H9 (cell line): ENCODE data around the gene NECAB3. TPM values are rescaled to one million over a fixed set of nuclear protein-coding genes. Genes with fewer than 3 reads are reported as not detected.

ENCODE experiments used
- DNase-seq: peaks from one replicate; pipeline ENCODE4 v3.0.0-alpha.2; 2017
- H2AFZ ChIP-seq: one replicate; pipeline ENCODE4 v1.6.1; 2013; ENCODE audit warnings: mild to moderate bottlenecking, low read length, control low read depth, moderate library complexity
- H2AK5ac ChIP-seq: 2 replicates; pipeline ENCODE4 v1.6.1; 2013; ENCODE audit warnings: low read length, control low read depth, mixed read lengths; ENCODE audit not compliant: insufficient read length
- H2BK120ac ChIP-seq: one replicate; pipeline ENCODE4 v1.6.1; 2013; ENCODE audit warnings: low read depth, mild to moderate bottlenecking, low read length, control low read depth, inconsistent platforms; ENCODE audit not compliant: poor library complexity, severe bottlenecking
- H2BK12ac ChIP-seq: 2 replicates; pipeline ENCODE4 v1.6.1; 2013; ENCODE audit warnings: low read length, control low read depth, mixed read lengths, low read depth; ENCODE audit not compliant: insufficient read length
- H2BK15ac ChIP-seq: 2 replicates; pipeline ENCODE4 v1.6.1; 2013; ENCODE audit warnings: low read depth, low read length, control low read depth
- H2BK20ac ChIP-seq: one replicate; pipeline ENCODE4 v1.6.1; 2013; ENCODE audit warnings: low read depth, mild to moderate bottlenecking, low read length, control low read depth, inconsistent platforms; ENCODE audit not compliant: poor library complexity, severe bottlenecking
- H2BK5ac ChIP-seq: 2 replicates; pipeline ENCODE4 v1.6.1; 2013; ENCODE audit warnings: low read length, control low read depth, mixed read lengths; ENCODE audit not compliant: insufficient read length
- H3K14ac ChIP-seq: 2 replicates; pipeline ENCODE4 v1.6.1; 2013; ENCODE audit warnings: low read length, control low read depth; ENCODE audit not compliant: insufficient read depth
- H3K18ac ChIP-seq: 2 replicates; pipeline ENCODE4 v1.6.1; 2013; ENCODE audit warnings: low read depth, mild to moderate bottlenecking, mixed read lengths, low read length, control low read depth; ENCODE audit not compliant: insufficient read length
- H3K23ac ChIP-seq: 2 replicates; pipeline ENCODE4 v1.6.1; 2013; ENCODE audit warnings: low read length, control low read depth, mixed read lengths, low read depth; ENCODE audit not compliant: insufficient read length
- H3K23me2 ChIP-seq: 2 replicates; pipeline ENCODE4 v1.6.1; 2013; ENCODE audit warnings: low read depth, mild to moderate bottlenecking, mixed read lengths, low read length, control low read depth; ENCODE audit not compliant: insufficient read length, poor library complexity, severe bottlenecking
- H3K27ac ChIP-seq: 2 replicates; pipeline ENCODE4 v1.5.1; 2013; ENCODE audit warnings: low read length, control low read depth, mixed read lengths, low read depth; ENCODE audit not compliant: insufficient read length
- H3K27me3 ChIP-seq: 2 replicates; pipeline ENCODE4 v1.6.1; 2013; ENCODE audit warnings: low read length, control low read depth, inconsistent platforms; ENCODE audit not compliant: insufficient read depth
- H3K4ac ChIP-seq: 2 replicates; pipeline ENCODE4 v1.6.1; 2013; ENCODE audit warnings: low read depth, mild to moderate bottlenecking, control low read depth, inconsistent platforms, low read length, moderate library complexity
- H3K4me1 ChIP-seq: 2 replicates; pipeline ENCODE4 v1.6.1; 2013; ENCODE audit warnings: low read length, control low read depth, inconsistent platforms; ENCODE audit not compliant: insufficient read depth
- H3K4me2 ChIP-seq: 2 replicates; pipeline ENCODE4 v1.6.1; 2013; ENCODE audit warnings: low read length, control low read depth, mixed read lengths; ENCODE audit not compliant: insufficient read length, insufficient read depth
- H3K56ac ChIP-seq: 2 replicates; pipeline ENCODE4 v1.6.1; 2013; ENCODE audit warnings: low read depth, mild to moderate bottlenecking, mixed read lengths, low read length, control low read depth; ENCODE audit not compliant: insufficient read length
- H3K79me1 ChIP-seq: 2 replicates; pipeline ENCODE4 v1.6.1; 2013; ENCODE audit warnings: low read depth, mild to moderate bottlenecking, moderate library complexity, low read length, control low read depth, inconsistent platforms; ENCODE audit not compliant: insufficient read depth, poor library complexity, severe bottlenecking
- H3K79me2 ChIP-seq: 2 replicates; pipeline ENCODE4 v1.6.1; 2013; ENCODE audit warnings: low read length, control low read depth, inconsistent platforms; ENCODE audit not compliant: insufficient read depth
- H3K9ac ChIP-seq: 2 replicates; pipeline ENCODE4 v1.6.1; 2013; ENCODE audit warnings: low read length, control low read depth, mixed read lengths; ENCODE audit not compliant: insufficient read length; ENCODE audit errors: extremely low read depth
- H3K9me3 ChIP-seq: one replicate; pipeline ENCODE4 v1.6.1; 2013; ENCODE audit warnings: low read depth, low read length, inconsistent platforms; ENCODE audit not compliant: control insufficient read depth
- H3T11ph ChIP-seq: one replicate; pipeline ENCODE4 v1.6.1; 2013; ENCODE audit warnings: mild to moderate bottlenecking, low read length, control low read depth, inconsistent platforms
- H4K20me1 ChIP-seq: one replicate; pipeline ENCODE4 v1.6.1; 2013; ENCODE audit not compliant: control insufficient read depth, insufficient read length, insufficient read depth
- H4K5ac ChIP-seq: 2 replicates; pipeline ENCODE4 v1.6.1; 2013; ENCODE audit warnings: low read depth, mild to moderate bottlenecking, mixed read lengths, low read length, control low read depth; ENCODE audit not compliant: insufficient read length
- H4K8ac ChIP-seq: replicated peaks from 2 replicates; pipeline ENCODE4 v1.6.1; 2013; ENCODE audit warnings: low read length, control low read depth, mixed read lengths, low read depth; ENCODE audit not compliant: insufficient read length
- H4K91ac ChIP-seq: 2 replicates; pipeline ENCODE4 v1.6.1; 2013; ENCODE audit warnings: low read depth, mild to moderate bottlenecking, moderate library complexity, mixed read lengths, low read length, control low read depth; ENCODE audit not compliant: insufficient read length
- H3K27ac Mint-ChIP-seq, 3 experiments: 2 replicates in 2 of 3; 3 replicates in 1 of 3; pipeline ENCODE4 v1.8.0; 2020 to 2021; ENCODE audit warnings: mixed read lengths in 3 of 3, mild to moderate bottlenecking in 1 of 3, moderate library complexity in 1 of 3
- H3K27me3 Mint-ChIP-seq: 2 replicates; pipeline ENCODE4 v1.8.0; 2021; ENCODE audit warnings: low read depth, mild to moderate bottlenecking, moderate library complexity, mixed read lengths
- H3K36me3 Mint-ChIP-seq, 3 experiments: 2 replicates in 2 of 3; 3 replicates in 1 of 3; pipeline ENCODE4 v1.8.0; 2020 to 2021; ENCODE audit warnings: low read depth in 3 of 3, mixed read lengths in 3 of 3; ENCODE audit not compliant: insufficient read depth in 1 of 3
- H3K4me1 Mint-ChIP-seq, 2 experiments: 2 replicates each; pipeline ENCODE4 v1.8.0; 2020; ENCODE audit warnings: mixed read lengths in 2 of 2
- H3K4me3 Mint-ChIP-seq, 2 experiments: 2 replicates in 1 of 2; 3 replicates in 1 of 2; pipeline ENCODE4 v1.8.0; 2020 to 2021; ENCODE audit warnings: mild to moderate bottlenecking in 2 of 2, mixed read lengths in 2 of 2, moderate library complexity in 1 of 2
- H3K9me3 Mint-ChIP-seq, 2 experiments: 2 replicates in 1 of 2; 3 replicates in 1 of 2; pipeline ENCODE4 v1.8.0; 2020; ENCODE audit warnings: mild to moderate bottlenecking in 2 of 2, mixed read lengths in 2 of 2, moderate library complexity in 1 of 2
- WGBS: extraction: QIAGEN DNeasy Blood & Tissue Kit; methylation state at CpG from one replicate; pipeline ENCODE4 v1.1.7; 2013; ENCODE audit warnings: missing lambda C conversion rate, low lambda C conversion rate, mixed read lengths; ENCODE audit not compliant: insufficient read length; ENCODE audit errors: extremely low coverage; 5-methylcytosine and 5-hydroxymethylcytosine counted together
- total RNA-seq: library from RNA; stranded (reverse); gene quantifications from 2 replicates; pipeline ENCODE4 v1.2.1, GENCODE V29; 2021
- TF ChIP-seq, protein P1 (sequence below): fragments of 200-600 bp; sonication (generic); conservative IDR thresholded peaks from 3 replicates; pipeline ENCODE4 v1.8.0; 2021; ENCODE audit warnings: antibody characterized with exemption, mild to moderate bottlenecking

The NECAB3 gene
- total RNA-seq, 1 experiment from 2014 or later, result 57.7 TPM

DNA sequence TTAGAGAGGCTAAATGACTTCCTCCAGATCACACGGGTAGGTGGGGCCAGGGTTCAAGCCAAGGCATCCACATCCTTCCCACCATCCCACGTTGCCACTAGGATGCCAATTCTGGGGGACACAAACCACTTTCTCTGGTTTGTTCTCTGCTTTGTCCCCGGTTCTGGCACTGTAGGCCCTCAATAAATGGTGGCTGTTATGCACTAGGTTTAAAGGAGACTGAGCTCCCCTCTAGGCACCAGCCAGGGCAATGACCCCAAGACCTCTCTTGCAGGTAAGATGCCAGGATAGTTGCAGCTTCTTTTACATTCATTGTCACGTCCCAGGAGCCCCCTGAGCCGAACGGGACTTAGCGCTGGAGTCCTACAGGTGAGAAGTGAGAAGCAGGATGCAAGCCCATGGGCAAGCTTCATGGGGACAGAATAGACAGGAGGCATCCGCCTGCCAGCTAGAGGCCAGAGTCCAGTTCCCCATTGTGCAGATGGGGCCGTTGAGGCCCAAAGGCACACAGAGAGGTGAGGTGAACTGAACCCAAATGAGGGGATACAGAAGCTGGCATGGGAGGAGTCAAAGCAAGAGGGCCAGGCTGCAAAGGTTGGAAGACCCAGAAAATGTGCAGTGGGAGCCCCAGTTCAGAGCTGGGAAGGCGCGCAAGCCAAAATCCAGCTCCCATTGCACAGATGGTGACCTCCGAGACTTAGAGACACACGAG, 45.2 kb upstream of the NECAB3 start:
- H3K4me2 ChIP-seq, result peak overlapping the region; percentile 52
- TF ChIP-seq, protein P1, sequence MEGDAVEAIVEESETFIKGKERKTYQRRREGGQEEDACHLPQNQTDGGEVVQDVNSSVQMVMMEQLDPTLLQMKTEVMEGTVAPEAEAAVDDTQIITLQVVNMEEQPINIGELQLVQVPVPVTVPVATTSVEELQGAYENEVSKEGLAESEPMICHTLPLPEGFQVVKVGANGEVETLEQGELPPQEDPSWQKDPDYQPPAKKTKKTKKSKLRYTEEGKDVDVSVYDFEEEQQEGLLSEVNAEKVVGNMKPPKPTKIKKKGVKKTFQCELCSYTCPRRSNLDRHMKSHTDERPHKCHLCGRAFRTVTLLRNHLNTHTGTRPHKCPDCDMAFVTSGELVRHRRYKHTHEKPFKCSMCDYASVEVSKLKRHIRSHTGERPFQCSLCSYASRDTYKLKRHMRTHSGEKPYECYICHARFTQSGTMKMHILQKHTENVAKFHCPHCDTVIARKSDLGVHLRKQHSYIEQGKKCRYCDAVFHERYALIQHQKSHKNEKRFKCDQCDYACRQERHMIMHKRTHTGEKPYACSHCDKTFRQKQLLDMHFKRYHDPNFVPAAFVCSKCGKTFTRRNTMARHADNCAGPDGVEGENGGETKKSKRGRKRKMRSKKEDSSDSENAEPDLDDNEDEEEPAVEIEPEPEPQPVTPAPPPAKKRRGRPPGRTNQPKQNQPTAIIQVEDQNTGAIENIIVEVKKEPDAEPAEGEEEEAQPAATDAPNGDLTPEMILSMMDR, result no peak
- H3K27ac Mint-ChIP-seq, result no peak overlapping the region

More for the DNA sequence above, 45.2 kb upstream of the NECAB3 start:
- no peak overlapping the region for H3K27ac ChIP-seq
- no peaks in the 10 kb centered on the region for H3K4me1 ChIP-seq
- no peak overlapping the region for H4K91ac ChIP-seq
- H2AFZ ChIP-seq, result no peak overlapping the region
- no peaks in the 10 kb centered on the region for H3K27me3 ChIP-seq
- H3K79me2 ChIP-seq, result no peaks in the 10 kb centered on the region
- no peak overlapping the region for H3K56ac ChIP-seq
- H4K8ac ChIP-seq, result no peak overlapping the region
- Mint-ChIP-seq H3K27me3 (peaks cover 7% of the 10 kb centered on the region), H3K4me3 (peak overlapping the region; percentile 72 to 83), H3K4me1 (peaks cover 3% of the 10 kb centered on the region in 2 experiments; a peak in 1 of 4 replicates), H3K36me3 (peaks cover 0 to 2% (median 0%) of the 10 kb centered on the region in 3 experiments; a peak in 1 of 7 replicates), H3K9me3 (no peaks in the 10 kb centered on the region; a peak in 1 of 5 replicates)
- no peak for DNase-seq
- no peaks in the 10 kb centered on the region for H3K79me1 ChIP-seq
- no CpG with 5 or more reads among the region's 13 CpGs for WGBS
- H3K14ac ChIP-seq, result no peak overlapping the region
- no peak overlapping the region for H3K4ac ChIP-seq
- no peak overlapping the region for H2BK120ac ChIP-seq
- no peak overlapping the region for H2BK12ac ChIP-seq
- no peak overlapping the region for H3K18ac ChIP-seq
- H2BK20ac ChIP-seq, result no peak overlapping the region
- no peak overlapping the region for H3K9ac ChIP-seq
- no peak overlapping the region for H3T11ph ChIP-seq
- H2BK15ac ChIP-seq, result no peak overlapping the region
- no peaks in the 10 kb centered on the region for H3K9me3 ChIP-seq
- no peak overlapping the region for H2BK5ac ChIP-seq
- H2AK5ac ChIP-seq, result no peak overlapping the region
- peaks cover 7% of the 10 kb centered on the region for H3K23me2 ChIP-seq
- H4K20me1 ChIP-seq, result no peaks in the 10 kb centered on the region
- H3K23ac ChIP-seq, result no peak overlapping the region
- no peak overlapping the region for H4K5ac ChIP-seq
